ENCODE data around the gene MAP7D2.

MAP7D2 gene

DNA sequence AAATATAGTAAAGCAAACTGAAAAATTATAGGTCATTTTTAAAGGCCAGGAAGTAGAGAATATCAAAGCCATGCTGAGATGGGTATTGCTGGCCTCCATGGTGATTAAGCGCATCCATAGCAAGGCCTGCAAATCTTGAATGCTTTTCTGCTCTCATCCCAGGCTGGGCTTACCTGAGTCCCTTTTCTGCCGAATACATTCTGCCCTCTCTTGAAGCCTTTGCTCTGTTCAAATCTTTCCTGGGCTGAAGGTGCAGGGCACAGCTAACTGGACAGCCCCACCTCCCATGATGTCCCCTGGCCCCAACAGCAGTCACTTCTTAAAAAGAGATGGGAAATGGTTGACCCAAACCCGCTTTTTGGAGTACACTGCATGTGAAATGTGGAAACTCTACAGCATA is 35.0 kb upstream of the MAP7D2 start (continued):
- TF ChIP-seq, protein P1, sequence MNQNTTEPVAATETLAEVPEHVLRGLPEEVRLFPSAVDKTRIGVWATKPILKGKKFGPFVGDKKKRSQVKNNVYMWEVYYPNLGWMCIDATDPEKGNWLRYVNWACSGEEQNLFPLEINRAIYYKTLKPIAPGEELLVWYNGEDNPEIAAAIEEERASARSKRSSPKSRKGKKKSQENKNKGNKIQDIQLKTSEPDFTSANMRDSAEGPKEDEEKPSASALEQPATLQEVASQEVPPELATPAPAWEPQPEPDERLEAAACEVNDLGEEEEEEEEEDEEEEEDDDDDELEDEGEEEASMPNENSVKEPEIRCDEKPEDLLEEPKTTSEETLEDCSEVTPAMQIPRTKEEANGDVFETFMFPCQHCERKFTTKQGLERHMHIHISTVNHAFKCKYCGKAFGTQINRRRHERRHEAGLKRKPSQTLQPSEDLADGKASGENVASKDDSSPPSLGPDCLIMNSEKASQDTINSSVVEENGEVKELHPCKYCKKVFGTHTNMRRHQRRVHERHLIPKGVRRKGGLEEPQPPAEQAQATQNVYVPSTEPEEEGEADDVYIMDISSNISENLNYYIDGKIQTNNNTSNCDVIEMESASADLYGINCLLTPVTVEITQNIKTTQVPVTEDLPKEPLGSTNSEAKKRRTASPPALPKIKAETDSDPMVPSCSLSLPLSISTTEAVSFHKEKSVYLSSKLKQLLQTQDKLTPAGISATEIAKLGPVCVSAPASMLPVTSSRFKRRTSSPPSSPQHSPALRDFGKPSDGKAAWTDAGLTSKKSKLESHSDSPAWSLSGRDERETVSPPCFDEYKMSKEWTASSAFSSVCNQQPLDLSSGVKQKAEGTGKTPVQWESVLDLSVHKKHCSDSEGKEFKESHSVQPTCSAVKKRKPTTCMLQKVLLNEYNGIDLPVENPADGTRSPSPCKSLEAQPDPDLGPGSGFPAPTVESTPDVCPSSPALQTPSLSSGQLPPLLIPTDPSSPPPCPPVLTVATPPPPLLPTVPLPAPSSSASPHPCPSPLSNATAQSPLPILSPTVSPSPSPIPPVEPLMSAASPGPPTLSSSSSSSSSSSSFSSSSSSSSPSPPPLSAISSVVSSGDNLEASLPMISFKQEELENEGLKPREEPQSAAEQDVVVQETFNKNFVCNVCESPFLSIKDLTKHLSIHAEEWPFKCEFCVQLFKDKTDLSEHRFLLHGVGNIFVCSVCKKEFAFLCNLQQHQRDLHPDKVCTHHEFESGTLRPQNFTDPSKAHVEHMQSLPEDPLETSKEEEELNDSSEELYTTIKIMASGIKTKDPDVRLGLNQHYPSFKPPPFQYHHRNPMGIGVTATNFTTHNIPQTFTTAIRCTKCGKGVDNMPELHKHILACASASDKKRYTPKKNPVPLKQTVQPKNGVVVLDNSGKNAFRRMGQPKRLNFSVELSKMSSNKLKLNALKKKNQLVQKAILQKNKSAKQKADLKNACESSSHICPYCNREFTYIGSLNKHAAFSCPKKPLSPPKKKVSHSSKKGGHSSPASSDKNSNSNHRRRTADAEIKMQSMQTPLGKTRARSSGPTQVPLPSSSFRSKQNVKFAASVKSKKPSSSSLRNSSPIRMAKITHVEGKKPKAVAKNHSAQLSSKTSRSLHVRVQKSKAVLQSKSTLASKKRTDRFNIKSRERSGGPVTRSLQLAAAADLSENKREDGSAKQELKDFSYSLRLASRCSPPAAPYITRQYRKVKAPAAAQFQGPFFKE (tag by site-specific recombination; IDR thresholded peaks at IDR 0.05; ENCODE audit: borderline replicate concordance) = no peak
- TF ChIP-seq WT1 (tag by site-specific recombination; IDR thresholded peaks at IDR 0.05) (no peak), ZNF248 (tag by site-specific recombination; IDR thresholded peaks at IDR 0.05) (no peak), ZNF157 (tag by site-specific recombination; IDR thresholded peaks at IDR 0.05) (no peak), ZNF140 (tag by site-specific recombination; IDR thresholded peaks at IDR 0.05) (no peak), ZNF416 (tag by site-specific recombination; IDR thresholded peaks at IDR 0.05) (no peak)

DNA sequence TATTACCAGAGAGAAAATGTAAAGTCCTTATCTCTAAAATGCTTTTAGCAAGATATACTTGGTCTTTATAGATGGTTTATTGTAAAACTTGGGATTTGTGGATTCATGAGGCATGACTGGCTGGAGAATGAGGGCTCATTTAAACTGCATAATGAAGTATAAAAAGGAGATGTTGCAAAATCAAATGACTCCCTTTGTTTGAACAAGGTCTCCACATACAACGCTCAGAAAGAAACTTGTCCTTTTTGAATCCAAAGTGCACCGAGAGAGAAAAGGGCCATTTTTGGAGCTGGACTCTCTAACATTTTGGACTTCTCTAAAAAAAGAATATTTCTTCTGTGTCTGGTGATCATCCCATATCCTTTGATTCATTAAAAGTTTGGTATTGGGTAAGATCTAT is 32.6 kb upstream of the MAP7D2 start:
- no peak for TF ChIP-seq ZNF747 (tag by site-specific recombination; IDR thresholded peaks at IDR 0.05)
- no peak for TF ChIP-seq ZBTB48 (tag by site-specific recombination; IDR thresholded peaks at IDR 0.05)
- TF ChIP-seq ZNF311 (tag by site-specific recombination; IDR thresholded peaks at IDR 0.05; ENCODE audit: borderline replicate concordance) = no peak
- TF ChIP-seq, protein P2, sequence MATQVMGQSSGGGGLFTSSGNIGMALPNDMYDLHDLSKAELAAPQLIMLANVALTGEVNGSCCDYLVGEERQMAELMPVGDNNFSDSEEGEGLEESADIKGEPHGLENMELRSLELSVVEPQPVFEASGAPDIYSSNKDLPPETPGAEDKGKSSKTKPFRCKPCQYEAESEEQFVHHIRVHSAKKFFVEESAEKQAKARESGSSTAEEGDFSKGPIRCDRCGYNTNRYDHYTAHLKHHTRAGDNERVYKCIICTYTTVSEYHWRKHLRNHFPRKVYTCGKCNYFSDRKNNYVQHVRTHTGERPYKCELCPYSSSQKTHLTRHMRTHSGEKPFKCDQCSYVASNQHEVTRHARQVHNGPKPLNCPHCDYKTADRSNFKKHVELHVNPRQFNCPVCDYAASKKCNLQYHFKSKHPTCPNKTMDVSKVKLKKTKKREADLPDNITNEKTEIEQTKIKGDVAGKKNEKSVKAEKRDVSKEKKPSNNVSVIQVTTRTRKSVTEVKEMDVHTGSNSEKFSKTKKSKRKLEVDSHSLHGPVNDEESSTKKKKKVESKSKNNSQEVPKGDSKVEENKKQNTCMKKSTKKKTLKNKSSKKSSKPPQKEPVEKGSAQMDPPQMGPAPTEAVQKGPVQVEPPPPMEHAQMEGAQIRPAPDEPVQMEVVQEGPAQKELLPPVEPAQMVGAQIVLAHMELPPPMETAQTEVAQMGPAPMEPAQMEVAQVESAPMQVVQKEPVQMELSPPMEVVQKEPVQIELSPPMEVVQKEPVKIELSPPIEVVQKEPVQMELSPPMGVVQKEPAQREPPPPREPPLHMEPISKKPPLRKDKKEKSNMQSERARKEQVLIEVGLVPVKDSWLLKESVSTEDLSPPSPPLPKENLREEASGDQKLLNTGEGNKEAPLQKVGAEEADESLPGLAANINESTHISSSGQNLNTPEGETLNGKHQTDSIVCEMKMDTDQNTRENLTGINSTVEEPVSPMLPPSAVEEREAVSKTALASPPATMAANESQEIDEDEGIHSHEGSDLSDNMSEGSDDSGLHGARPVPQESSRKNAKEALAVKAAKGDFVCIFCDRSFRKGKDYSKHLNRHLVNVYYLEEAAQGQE (tag by site-specific recombination; IDR thresholded peaks at IDR 0.05) = no peak
- no peak for TF ChIP-seq SP2 (tag by site-specific recombination; IDR thresholded peaks at IDR 0.05)
- TF ChIP-seq ZNF239 (tag by site-specific recombination; IDR thresholded peaks at IDR 0.05) = no peak
- TF ChIP-seq, protein P3, sequence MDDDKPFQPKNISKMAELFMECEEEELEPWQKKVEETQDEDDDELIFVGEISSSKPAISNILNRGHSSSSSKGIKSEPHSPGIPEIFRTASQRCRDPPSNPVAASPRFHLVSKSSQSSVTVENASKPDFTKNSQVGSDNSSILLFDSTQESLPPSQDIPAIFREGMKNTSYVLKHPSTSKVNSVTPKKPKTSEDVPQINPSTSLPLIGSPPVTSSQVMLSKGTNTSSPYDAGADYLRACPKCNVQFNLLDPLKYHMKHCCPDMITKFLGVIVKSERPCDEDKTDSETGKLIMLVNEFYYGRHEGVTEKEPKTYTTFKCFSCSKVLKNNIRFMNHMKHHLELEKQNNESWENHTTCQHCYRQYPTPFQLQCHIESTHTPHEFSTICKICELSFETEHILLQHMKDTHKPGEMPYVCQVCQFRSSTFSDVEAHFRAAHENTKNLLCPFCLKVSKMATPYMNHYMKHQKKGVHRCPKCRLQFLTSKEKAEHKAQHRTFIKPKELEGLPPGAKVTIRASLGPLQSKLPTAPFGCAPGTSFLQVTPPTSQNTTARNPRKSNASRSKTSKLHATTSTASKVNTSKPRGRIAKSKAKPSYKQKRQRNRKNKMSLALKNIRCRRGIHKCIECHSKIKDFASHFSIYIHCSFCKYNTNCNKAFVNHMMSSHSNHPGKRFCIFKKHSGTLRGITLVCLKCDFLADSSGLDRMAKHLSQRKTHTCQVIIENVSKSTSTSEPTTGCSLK (tag by site-specific recombination; IDR thresholded peaks at IDR 0.05) = no peak
- no peak for TF ChIP-seq ZNF514 (tag by site-specific recombination; IDR thresholded peaks at IDR 0.05)
- TF ChIP-seq, protein P4, sequence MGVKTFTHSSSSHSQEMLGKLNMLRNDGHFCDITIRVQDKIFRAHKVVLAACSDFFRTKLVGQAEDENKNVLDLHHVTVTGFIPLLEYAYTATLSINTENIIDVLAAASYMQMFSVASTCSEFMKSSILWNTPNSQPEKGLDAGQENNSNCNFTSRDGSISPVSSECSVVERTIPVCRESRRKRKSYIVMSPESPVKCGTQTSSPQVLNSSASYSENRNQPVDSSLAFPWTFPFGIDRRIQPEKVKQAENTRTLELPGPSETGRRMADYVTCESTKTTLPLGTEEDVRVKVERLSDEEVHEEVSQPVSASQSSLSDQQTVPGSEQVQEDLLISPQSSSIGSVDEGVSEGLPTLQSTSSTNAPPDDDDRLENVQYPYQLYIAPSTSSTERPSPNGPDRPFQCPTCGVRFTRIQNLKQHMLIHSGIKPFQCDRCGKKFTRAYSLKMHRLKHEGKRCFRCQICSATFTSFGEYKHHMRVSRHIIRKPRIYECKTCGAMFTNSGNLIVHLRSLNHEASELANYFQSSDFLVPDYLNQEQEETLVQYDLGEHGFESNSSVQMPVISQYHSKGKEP (tag by site-specific recombination; IDR thresholded peaks at IDR 0.05) = no peak
- peaks cover 11 to 21% of the 10 kb centered on the region in 2 experiments; a peak in 2 of 3 replicates for H3K36me3 ChIP-seq (ENCODE audit: control insufficient read depth in 2 of 2, insufficient read depth in 1 of 2, low read length in 2 of 2)
- CTCF ChIA-PET = no interaction called here
- no peaks in the 10 kb centered on the region for H3K4me1 ChIP-seq (ENCODE audit: control insufficient read depth, insufficient read depth, low read length)
- no peak overlapping the region for H3K4me3 ChIP-seq (ENCODE audit: low read depth, low read length)
- no peak overlapping the region for H3K27ac ChIP-seq (ENCODE audit: extremely low read depth, low read depth, low read length)
- POLR2A ChIA-PET = no interaction called here
- no peaks in the 10 kb centered on the region for H3K9me3 ChIP-seq (ENCODE audit: control insufficient read depth, insufficient read depth, low read depth, low read length)
